Kidney (tissue), 14 donors: ENCODE results near the gene GTSE1. TPM values are rescaled to one million over a fixed set of nuclear protein-coding genes. Genes with fewer than 3 reads are reported as not detected.

ENCODE experiments used
- DNase-seq, 5 donors: peaks; one replicate each; pipeline ENCODE4 v3.0.0-alpha.2; 2013 to 2020
- FAIRE-seq: peaks from 2 replicates; lab custom pipeline; 2012; peaks lifted over from hg19 to GRCh38; lab: Jason Lieb, UNC
- H3K27ac ChIP-seq, 2 donors: one replicate each; pipeline ENCODE4 v1.7.0; 2013; ENCODE audit warnings: low read depth in 2 of 2, low read length in 2 of 2, inconsistent platforms in 1 of 2
- H3K27me3 ChIP-seq: one replicate; pipeline ENCODE4 v1.7.1; 2013; ENCODE audit warnings: low read length, inconsistent platforms; ENCODE audit not compliant: control insufficient read depth, insufficient read depth
- H3K36me3 ChIP-seq, 3 donors: one replicate each; pipeline versions ENCODE4 v1.7.0 to v1.7.1; 2013; ENCODE audit warnings: low read length in 3 of 3, control low read depth in 1 of 3, inconsistent platforms in 1 of 3; ENCODE audit not compliant: insufficient read depth in 3 of 3, control insufficient read depth in 2 of 3
- H3K4me1 ChIP-seq, 3 donors: one replicate each; pipeline versions ENCODE4 v1.7.0 to v1.7.1; 2013; ENCODE audit warnings: low read length in 3 of 3, inconsistent platforms in 1 of 3, low read depth in 1 of 3; ENCODE audit not compliant: control insufficient read depth in 2 of 3, insufficient read depth in 2 of 3
- H3K4me3 ChIP-seq, 3 donors: one replicate each; pipeline versions ENCODE4 v1.7.0 to v1.8.1; 2013; ENCODE audit warnings: low read length in 3 of 3, control low read depth in 1 of 3, inconsistent platforms in 1 of 3
- H3K9ac ChIP-seq, 3 donors: one replicate each; pipeline versions ENCODE4 v1.7.0 to v1.7.1; 2013; ENCODE audit warnings: low read length in 3 of 3, control low read depth in 1 of 3, inconsistent platforms in 1 of 3
- H3K9me3 ChIP-seq, 3 donors: one replicate each; pipeline versions ENCODE4 v1.7.0 to v1.7.1; 2013; ENCODE audit warnings: low read length in 3 of 3, control low read depth in 1 of 3, inconsistent platforms in 1 of 3; ENCODE audit not compliant: control insufficient read depth in 2 of 3, insufficient read depth in 1 of 3
- CTCF ChIP-seq: IDR thresholded peaks from 3 replicates; pipeline ENCODE4 v1.5.1; 2012; ENCODE audit warnings: mild to moderate bottlenecking, moderate library complexity, borderline replicate concordance; ENCODE audit not compliant: insufficient read depth; ENCODE audit errors: extremely low read depth
- intact Hi-C: fragments of 100-400 bp; cut with DNase I; formaldehyde crosslinking; loops from one replicate; pipeline ENCODE4 v1.11.1; 2022
- polyA plus RNA-seq: library from polyadenylated mRNA; stranded (reverse); fragments of 350-450 nt; fragmentation: Illumina TruSeq; extraction: RNeasy Lipid Tissue Mini Kit (QIAGEN cat#74804); gene quantifications from one replicate; pipeline ENCODE4 v1.2.3, GENCODE V29; 2014; ENCODE audit warnings: low read depth, low replicate concordance; ENCODE audit not compliant: insufficient read depth
- total RNA-seq: library from RNA; stranded (reverse); fragmentation: NEBNext Ultra II Directional; extraction: Animal tissue kit (Norgen Biotek cat#: 25700); gene quantifications from one replicate; pipeline ENCODE4 v1.2.1, GENCODE V29; 2021
- donor health status: control.
- donor health status: control.
- donor health status: control.
- donor health status: control.
- donor health status: control.
- donor health status: DM: yes; HTN: yes; CAD: no.
- donor health status: Normal renal cell carcinoma (clear cell type).

GTSE1 gene
- total and polyA plus RNA-seq, 2 donors from 2014 or later = 0.41 to 0.94 TPM

DNA sequence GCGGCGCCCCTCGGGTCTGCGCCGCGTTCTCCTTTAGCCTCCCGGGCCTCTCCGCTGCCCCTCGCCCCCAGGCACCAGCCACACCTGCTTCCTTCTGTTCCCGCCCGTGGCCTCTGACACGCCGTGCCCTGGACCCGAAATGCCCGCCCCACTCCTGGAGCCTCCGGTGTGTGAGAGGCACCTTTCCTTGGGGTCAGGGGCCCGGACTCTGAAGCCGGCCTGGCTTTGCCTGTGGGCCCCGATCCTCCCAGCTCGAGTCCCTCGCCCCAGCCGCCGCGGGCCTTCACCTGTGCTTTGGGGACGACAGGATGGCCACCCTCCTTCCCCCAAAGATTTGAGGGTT, 45.9 kb upstream of the GTSE1 start:
- Histone ChIP-seq H3K36me3 (no peaks in the 10 kb centered on the region), H3K27ac (peak overlapping the region in 1 of 2 donors; percentile 63), H3K4me1 (peaks cover 0 to 3% (median 0%) of the 10 kb centered on the region in 3 donors), H3K27me3 (no peaks in the 10 kb centered on the region), H3K9me3 (no peaks in the 10 kb centered on the region), H3K9ac (peak overlapping the region in 2 of 3 donors; percentile 19 to 80), H3K4me3 (peak overlapping the region; percentile 45 to 77 (median 57))
- intact Hi-C loops = no loop called here
- FAIRE-seq (no peak), DNase-seq (peak in 2 of 5 donors; percentile 16 to 35)
- TF ChIP-seq CTCF = no peak

DNA sequence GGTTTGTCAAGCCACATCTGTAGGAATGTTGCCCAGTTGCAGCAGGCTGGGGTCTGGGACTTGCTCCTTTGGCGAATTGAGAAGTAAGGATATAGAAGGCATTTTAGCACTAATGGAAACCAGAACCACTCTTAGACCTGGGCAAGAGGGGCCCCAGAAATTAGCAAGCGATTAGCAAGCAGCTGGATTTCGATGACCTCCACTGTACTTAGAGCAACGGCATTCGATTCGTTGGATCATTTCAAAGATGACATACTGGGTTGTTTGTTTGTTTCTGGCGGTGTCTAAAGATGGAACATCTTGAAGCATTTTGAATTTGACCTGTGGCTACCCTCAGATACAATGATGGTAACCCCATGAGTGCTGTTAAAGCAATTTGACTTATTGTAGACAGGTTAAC, 45.4 kb upstream of the GTSE1 start:
- Histone ChIP-seq H3K9ac (peak overlapping the region in 2 of 3 donors; percentile 19 to 80), H3K4me3 (peak overlapping the region in 1 of 3 donors; percentile 77), H3K9me3 (no peaks in the 10 kb centered on the region), H3K27ac (no peak overlapping the region), H3K27me3 (no peaks in the 10 kb centered on the region), H3K4me1 (peaks cover 0 to 2% (median 0%) of the 10 kb centered on the region in 3 donors), H3K36me3 (no peaks in the 10 kb centered on the region)
- DNase-seq (no peak), FAIRE-seq (no peak)
- intact Hi-C loops = no loop called here
- TF ChIP-seq CTCF = no peak

- DNase-seq (no peak), FAIRE-seq (no peak)
- Histone ChIP-seq H3K27me3 (no peaks in the 10 kb centered on the region), H3K36me3 (no peaks in the 10 kb centered on the region), H3K9ac (no peak overlapping the region), H3K9me3 (no peaks in the 10 kb centered on the region), H3K27ac (no peak overlapping the region), H3K4me3 (no peak overlapping the region), H3K4me1 (peaks cover 0 to 2% (median 0%) of the 10 kb centered on the region in 3 donors)
- intact Hi-C loops = no loop called here
- TF ChIP-seq CTCF = no peak
Observed at GRCh38 chr22:46251816-46252380, 44.8 kb upstream of the GTSE1 start.
